PC-9 (cell line): ENCODE results near the gene RNF220. TPM values are rescaled to one million over a fixed set of nuclear protein-coding genes. Genes with fewer than 3 reads are reported as not detected.

Experiments used
- BruUV-seq: library from RNA; stranded (reverse); fragments of 400-500 nt; replicated peaks from 2 replicates; lab custom pipeline; 2021; lab: Mats Ljungman, UMichigan
- CTCF ChIA-PET: fragments of 300-600 bp; sonication (Branson Sonifier 250); formaldehyde crosslinking; loops from one replicate; lab custom pipeline; 2022; ENCODE audit warnings: antibody characterized with exemption; lab: Charles Lee
- POLR2A ChIA-PET: fragments of 300-600 bp; sonication (Branson Sonifier 250); formaldehyde crosslinking; loops from one replicate; lab custom pipeline; 2022; ENCODE audit warnings: antibody characterized with exemption; ENCODE audit not compliant: unreplicated experiment; lab: Charles Lee
- DNase-seq, 2 experiments: peaks; one replicate each; pipeline versions ENCODE4 v3.0.0 to v3.0.0-alpha.2; 2015 to 2022; ENCODE audit warnings: mixed read lengths in 1 of 2
- H2AFZ ChIP-seq: fragments of 200-600 bp; sonication (generic); 2 replicates; pipeline ENCODE4 v1.8.1; 2017; ENCODE audit warnings: antibody characterized with exemption
- H3F3A ChIP-seq: fragments of 200-600 bp; sonication (generic); 2 replicates; pipeline ENCODE4 v1.8.1; 2017; ENCODE audit warnings: antibody characterized with exemption, mild to moderate bottlenecking, low read depth; ENCODE audit not compliant: insufficient read depth
- H3K27ac ChIP-seq: fragments of 200-600 bp; sonication (generic); 2 replicates; pipeline ENCODE4 v1.6.1; 2016; ENCODE audit warnings: mixed run types
- H3K27me3 ChIP-seq: fragments of 200-600 bp; sonication (generic); 2 replicates; pipeline ENCODE4 v1.6.1; 2016; ENCODE audit warnings: low read depth, mixed run types; ENCODE audit not compliant: insufficient read depth
- H3K36me3 ChIP-seq: fragments of 200-600 bp; sonication (generic); 2 replicates; pipeline ENCODE4 v1.6.1; 2016; ENCODE audit warnings: low read depth, mixed run types
- H3K4me1 ChIP-seq: fragments of 200-600 bp; sonication (generic); replicated peaks from 2 replicates; pipeline ENCODE4 v1.6.1; 2016; ENCODE audit warnings: mixed run types; ENCODE audit not compliant: insufficient read depth
- H3K4me2 ChIP-seq: fragments of 200-600 bp; sonication (generic); 2 replicates; pipeline ENCODE4 v1.6.1; 2017; ENCODE audit warnings: mixed run types
- H3K4me3 ChIP-seq: fragments of 200-600 bp; sonication (generic); 2 replicates; pipeline ENCODE4 v1.6.1; 2016; ENCODE audit warnings: mixed run types
- H3K79me2 ChIP-seq: fragments of 200-600 bp; sonication (generic); 2 replicates; pipeline ENCODE4 v1.6.1; 2017; ENCODE audit warnings: low read depth, mixed run types
- H3K9me2 ChIP-seq: fragments of 200-600 bp; sonication (generic); 2 replicates; pipeline ENCODE4 v1.8.1; 2017; ENCODE audit warnings: mild to moderate bottlenecking; ENCODE audit not compliant: insufficient read depth
- H3K9me3 ChIP-seq: fragments of 200-600 bp; sonication (generic); 2 replicates; pipeline ENCODE4 v1.8.1; 2016; ENCODE audit warnings: low read depth; ENCODE audit not compliant: insufficient read depth
- H4K20me1 ChIP-seq: fragments of 200-600 bp; sonication (generic); 2 replicates; pipeline ENCODE4 v1.8.1; 2017; ENCODE audit not compliant: insufficient read depth
- CTCF ChIP-seq: fragments of 200-600 bp; sonication (generic); conservative IDR thresholded peaks from 2 replicates; pipeline ENCODE4 v1.6.1; 2017; ENCODE audit warnings: mixed run types, antibody characterized with exemption, mild to moderate bottlenecking, moderate library complexity
- EZH2 ChIP-seq: fragments of 200-600 bp; sonication (generic); IDR thresholded peaks from 2 replicates; pipeline ENCODE4 v1.8.0; 2017; ENCODE audit warnings: antibody characterized with exemption, low read depth
- intact Hi-C: fragments of 100-400 bp; cut with micrococcal nuclease; formaldehyde crosslinking; loops from one replicate; pipeline ENCODE4 v1.10.0; 2022; ENCODE audit not compliant: unreplicated experiment
- total RNA-seq: library from RNA; stranded (reverse); gene quantifications from 2 replicates; pipeline ENCODE4 v1.2.3, GENCODE V29; 2021

The RNF220 gene
- total RNA-seq, 1 experiment from 2014 or later, result 82.9 TPM

DNA sequence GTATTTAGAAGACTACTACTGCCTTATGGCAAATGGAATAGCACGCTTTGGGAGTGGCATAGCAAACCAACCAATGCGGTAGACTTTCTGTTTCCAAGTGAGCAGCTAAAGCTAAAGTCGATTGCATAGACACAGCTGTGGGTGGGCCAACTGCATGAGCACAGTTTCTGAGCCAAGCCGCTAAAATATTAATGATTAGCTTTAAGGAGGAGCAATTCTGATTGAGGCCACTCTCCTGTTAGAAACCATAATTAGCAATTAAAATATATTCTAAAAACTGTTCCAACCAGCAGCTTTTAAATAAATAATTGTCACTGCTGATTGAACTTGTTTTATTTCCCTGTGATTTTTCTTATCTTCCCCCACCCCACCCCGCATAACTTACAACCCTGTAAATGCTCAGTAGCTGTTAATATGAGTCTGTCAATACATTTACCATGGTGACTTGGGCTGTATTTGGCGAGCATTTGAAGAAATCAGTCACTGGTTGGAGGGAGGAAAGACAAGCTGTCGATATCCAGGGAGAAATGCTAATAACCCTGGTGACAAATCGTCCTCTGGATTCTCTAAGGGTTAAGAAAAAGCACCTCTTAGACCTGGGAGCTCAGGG is 32.2 kb downstream of the RNF220 start:
- H2AFZ ChIP-seq, result no peak overlapping the region
- ChIA-PET CTCF (no interaction called here), POLR2A (interaction anchor here (0.6 kb wide), 1 partner anchor 77 kb away, joined by 4 read pairs; no protein-coding TSS in a partner anchor)
- H3K9me3 ChIP-seq, result no peaks in the 10 kb centered on the region
- no peak for DNase-seq
- H3K9me2 ChIP-seq, result no peaks in the 10 kb centered on the region
- no peak overlapping the region for H3K4me2 ChIP-seq
- no peak overlapping the region for H3K4me3 ChIP-seq
- H3K27me3 ChIP-seq, result no peaks in the 10 kb centered on the region
- no peaks in the 10 kb centered on the region for H4K20me1 ChIP-seq
- no peaks in the 10 kb centered on the region for H3K36me3 ChIP-seq
- TF ChIP-seq EZH2 (no peak), CTCF (no peak)
- no peak overlapping the region for H3K27ac ChIP-seq
- H3F3A ChIP-seq, result no peaks in the 10 kb centered on the region
- no peaks in the 10 kb centered on the region for H3K79me2 ChIP-seq
- H3K4me1 ChIP-seq, result no peaks in the 10 kb centered on the region
- no TSS peak for BruUV-seq
- intact Hi-C loops, result no loop called here

GRCh38 chr1:44442791-44443190 is 37.7 kb downstream of the RNF220 start:
- no TSS peak for BruUV-seq
- POLR2A ChIA-PET, result no interaction called here
- TF ChIP-seq CTCF (no peak), EZH2 (no peak)

DNA sequence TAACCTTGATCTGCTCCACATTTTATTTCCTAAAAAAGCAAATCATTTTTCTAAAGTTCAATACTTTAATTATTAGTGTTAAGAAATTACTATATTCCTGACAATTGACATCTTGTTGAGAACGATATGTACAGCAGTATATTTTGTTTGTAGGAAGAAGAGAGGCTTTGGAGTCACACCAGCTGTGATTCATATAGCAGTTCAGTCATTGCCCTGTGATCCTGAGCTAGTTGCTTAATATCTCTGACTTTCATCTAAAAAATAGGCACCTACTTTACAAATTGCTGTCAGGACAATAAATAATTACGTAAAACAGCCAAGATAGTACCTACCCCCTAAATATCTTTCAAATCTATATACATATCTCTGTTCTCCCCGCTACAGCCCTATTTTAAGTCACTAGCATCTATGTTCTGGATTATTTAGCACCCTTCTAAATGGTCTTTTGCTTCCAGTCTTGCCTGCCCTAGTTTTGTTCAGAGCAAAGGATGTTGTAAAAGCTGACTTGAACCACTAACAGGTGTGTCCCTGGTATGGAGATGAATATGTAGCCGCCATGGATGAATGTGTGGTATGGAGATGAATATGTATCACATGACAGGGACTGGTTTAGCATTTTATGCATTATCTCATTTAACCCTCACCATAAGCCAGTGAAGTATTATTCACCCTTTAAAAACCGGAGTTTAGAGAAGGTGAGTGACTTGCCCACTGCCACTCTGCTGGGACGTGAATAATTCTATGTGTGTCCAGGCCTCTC is 42.2 kb downstream of the RNF220 start:
- Histone ChIP-seq H3K36me3 (no peaks in the 10 kb centered on the region), H2AFZ (no peak overlapping the region), H3K4me2 (no peak overlapping the region), H3K9me3 (no peaks in the 10 kb centered on the region), H3K4me3 (no peak overlapping the region), H4K20me1 (0 out of 2 replicates have a peak, but pooled peaks cover 4% of the 10 kb centered on the region), H3K4me1 (no peaks in the 10 kb centered on the region), H3K27ac (no peak overlapping the region), H3K9me2 (no peaks in the 10 kb centered on the region), H3K27me3 (no peaks in the 10 kb centered on the region), H3K79me2 (no peaks in the 10 kb centered on the region), H3F3A (no peaks in the 10 kb centered on the region)
- no TSS peak for BruUV-seq
- CTCF ChIA-PET, result no interaction called here
- no peak for DNase-seq
- TF ChIP-seq EZH2 (no peak), CTCF (no peak)
- intact Hi-C loops, result no loop called here
- POLR2A ChIA-PET, result no interaction called here

More at GRCh38 chr1:44442791-44443190, 37.7 kb downstream of the RNF220 start:
- H3K4me3 ChIP-seq, result no peak overlapping the region
- H3K4me2 ChIP-seq, result no peak overlapping the region
- no peaks in the 10 kb centered on the region for H4K20me1 ChIP-seq
- CTCF ChIA-PET, result no interaction called here
- intact Hi-C loops, result no loop called here
- no peaks in the 10 kb centered on the region for H3K27me3 ChIP-seq
- no peaks in the 10 kb centered on the region for H3F3A ChIP-seq
- no peaks in the 10 kb centered on the region for H3K79me2 ChIP-seq
- no peaks in the 10 kb centered on the region for H3K9me3 ChIP-seq
- H2AFZ ChIP-seq, result no peak overlapping the region
- H3K4me1 ChIP-seq, result no peaks in the 10 kb centered on the region
- H3K9me2 ChIP-seq, result no peaks in the 10 kb centered on the region
- H3K27ac ChIP-seq, result no peak overlapping the region
- no peak for DNase-seq
- H3K36me3 ChIP-seq, result no peaks in the 10 kb centered on the region
